HG03045 (cell line): ENCODE results near the gene COQ10B.
A peak's percentile ranks its signal among the peaks of the same experiment; 100 is the strongest.
"Not testable (repeated sequence)": the region's sequence is repeated elsewhere in the genome, so short reads cannot be mapped to it uniquely, and the experiment has no call there.

Experiments used
- ATAC-seq: cut with Tn5 transposase; IDR thresholded peaks from one replicate; pipeline ENCODE4 v1.9.1; 2021; ENCODE audit warnings: mild to moderate bottlenecking, moderate library complexity; ENCODE audit not compliant: unreplicated experiment

The COQ10B gene

DNA sequence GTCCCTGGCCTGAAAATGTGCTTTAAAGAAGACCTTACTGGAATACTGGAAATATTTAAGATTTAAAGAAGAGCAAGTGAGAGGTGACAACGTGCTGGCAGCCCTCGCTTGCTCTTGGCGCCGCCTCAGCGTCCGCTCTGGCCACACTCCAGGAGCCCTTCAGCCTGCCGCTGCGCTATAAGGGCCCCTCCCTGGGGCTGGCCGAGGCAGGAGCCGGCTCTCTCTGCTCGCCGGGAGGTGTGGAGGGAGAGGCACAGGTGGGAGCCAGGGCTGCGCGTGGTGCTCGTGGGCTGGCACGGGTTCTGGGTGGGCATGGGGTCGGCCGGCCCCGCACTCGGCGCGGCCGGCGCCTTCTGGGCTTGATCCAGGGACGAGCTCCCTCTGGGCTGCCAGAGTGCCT is 2.9 kb upstream of the COQ10B start:
- ATAC-seq = no peak

DNA sequence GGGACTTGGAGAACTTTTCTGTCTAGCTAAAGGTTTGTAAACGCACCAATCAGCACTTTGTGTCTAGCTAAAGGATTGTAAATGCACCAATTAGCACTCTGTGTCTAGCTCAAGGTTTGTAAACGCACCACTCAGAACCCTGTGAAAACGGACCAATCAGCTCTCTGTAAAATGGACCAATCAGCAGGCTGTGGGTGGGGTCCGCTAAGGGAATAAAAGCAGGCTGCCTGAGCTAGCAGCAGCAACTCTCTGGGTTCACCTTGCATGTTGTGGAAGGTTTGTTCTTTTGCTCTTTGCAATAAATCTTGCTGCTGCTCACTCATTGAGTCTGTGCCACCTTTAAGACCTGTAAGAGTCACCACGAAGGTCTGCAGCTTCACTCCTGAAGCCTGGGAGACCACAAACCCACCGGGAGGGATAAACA is 2.4 kb upstream of the COQ10B start:
- not testable (repeated sequence) for ATAC-seq

DNA sequence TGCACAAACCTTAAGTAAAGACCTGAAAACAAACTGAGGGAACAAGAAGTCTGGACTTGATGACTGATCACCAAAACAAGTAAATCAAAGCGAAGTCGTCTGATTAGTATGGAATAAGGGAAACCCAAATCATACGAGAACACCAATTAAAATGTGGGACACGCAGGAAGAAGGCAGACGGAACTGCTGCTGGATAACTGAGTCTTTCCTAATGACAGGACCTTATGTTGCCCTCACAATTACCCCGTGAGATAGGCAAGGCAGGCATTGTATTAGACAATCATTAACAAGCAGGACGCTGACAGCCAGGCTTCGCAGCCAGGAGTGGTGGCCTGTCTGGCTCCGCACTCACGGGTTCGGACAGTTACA is 614 bp upstream of the COQ10B start:
- ATAC-seq = no peak

DNA sequence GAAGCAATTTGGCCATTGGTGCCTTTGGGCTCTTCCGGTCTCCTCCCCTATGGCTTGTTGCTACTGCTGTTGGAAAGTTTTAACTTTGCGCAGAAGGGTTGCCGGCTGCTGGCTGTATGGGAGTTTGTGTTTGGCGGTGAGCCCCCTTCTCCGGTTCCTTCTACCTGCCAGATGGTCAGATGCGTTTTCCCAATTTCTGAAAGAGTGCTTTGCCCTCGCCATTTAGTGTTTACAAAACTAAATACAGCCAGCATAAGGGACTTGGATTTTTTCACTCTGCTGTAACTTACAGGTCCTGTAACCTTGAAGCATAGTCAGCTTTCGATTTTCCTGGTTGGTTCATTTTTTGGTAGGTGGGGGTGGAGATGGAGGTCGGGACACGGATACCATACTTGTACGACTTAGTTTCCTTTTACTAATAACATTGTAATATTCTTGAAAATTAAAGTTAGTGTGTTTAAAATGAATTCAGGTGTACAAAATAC is 604 bp downstream of the COQ10B start:
- peak; percentile 27 for ATAC-seq

DNA sequence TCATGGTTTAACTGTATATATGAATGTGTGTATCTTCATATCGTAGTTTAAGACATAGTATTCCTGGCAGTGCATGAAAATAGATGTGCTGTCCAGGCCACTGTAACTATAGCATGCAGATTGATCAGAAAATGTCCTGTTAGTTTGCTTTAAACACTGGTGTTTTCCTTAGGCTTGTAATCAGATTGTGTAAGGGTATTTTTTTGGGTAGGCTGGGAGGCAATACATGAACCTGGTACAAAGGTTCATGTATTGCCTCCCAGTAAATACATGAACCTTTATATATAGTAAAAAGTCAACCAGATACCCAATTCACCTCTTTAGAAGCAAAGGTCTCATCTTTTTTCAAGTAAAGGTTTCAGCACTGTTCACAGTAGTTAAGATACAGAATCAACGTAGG is 1.6 kb downstream of the COQ10B start:
- ATAC-seq = no peak

DNA sequence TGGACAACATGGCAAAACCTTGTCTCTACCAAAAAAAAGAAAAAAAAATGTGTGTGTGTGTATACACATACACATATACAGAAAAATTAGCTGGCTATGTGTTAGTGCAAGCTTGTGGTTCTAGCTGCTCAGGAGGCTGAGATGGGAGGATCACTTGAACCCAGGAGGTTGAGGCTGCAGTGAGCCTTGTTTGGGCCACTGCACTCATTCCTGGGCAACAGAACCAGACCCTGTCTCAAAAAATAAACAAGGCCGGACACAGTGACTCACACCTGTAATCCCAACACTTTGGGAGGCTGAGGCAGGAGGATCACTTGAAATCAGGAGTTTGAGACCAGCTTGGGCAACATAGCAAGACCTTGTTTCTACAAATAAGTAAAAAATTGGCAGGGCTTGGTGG is 2.1 kb downstream of the COQ10B start:
- no peak for ATAC-seq

DNA sequence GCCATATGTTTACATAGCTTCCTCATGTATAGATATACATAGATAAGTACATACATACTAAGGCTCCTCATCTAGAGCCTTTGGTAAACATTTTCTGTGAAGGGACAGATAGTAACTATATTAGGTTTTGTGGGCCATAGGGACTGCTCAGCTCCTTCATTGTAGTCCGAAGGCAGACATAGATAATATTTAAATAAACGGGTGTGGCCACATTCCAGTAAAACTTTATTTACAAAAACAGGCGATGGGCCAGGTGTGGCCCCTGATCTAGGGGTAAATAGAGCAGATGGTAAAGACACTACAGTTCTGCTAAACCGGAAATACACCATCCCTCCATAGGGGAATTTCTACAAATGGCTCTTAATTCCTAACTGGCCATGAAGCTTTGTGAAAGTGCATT is 7.3 kb downstream of the COQ10B start:
- ATAC-seq = no peak

DNA sequence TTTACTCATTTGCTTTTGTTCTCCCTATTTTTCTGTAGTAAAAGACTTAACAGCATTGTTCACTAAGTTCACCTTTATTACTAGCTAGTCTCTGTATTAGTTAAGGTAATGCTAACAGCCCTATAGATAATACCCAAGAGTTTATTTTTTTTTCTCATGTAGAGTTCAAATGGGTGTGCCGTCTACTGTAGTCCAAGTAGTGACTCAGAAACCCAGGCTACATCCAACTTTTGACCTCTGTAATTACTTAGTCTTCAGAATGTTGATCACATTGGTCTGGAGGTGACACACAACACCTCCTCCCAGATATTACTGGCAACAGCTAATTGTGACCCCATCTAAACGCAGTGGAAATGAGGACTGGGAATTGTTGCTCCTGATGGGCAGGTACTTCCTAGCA is 7.7 kb downstream of the COQ10B start:
- no peak for ATAC-seq

DNA sequence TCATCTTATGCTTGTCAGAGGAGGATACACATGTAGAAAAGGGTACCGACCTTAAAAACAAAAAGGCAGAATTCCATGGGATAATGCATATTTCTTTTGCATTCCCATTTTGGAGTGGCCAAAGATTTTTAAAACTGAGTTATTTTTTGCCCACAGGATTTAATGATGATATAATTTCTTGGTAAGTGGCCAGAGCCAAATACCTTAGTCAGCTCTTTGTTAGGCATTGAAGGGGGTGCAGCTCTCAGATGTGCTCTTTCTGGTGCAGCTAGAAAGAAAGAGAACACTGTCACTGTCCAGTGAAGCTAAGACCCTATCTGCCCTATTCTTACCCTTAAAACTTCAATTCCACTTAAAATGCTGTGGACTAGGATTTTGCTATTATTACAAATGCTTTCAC is 10.8 kb downstream of the COQ10B start:
- no peak for ATAC-seq

DNA sequence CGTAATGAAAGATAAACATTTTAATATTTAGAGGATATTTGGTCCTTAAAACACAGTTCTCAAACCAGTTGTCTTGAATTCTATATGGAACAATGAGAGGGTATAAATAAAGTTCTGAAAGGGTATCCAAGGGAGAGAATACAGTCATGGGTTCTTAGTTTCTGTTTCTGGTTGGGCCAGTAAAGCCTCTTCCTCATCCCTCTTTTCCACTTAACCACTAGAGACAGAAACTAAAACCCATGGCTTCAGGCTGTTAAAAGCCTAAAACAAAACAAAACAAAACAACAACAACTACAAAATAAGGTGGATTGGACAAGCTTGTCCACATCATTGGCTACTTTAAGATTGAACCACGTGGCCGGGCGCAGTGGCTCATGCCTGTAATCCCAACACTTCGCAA is 18.8 kb downstream of the COQ10B start:
- ATAC-seq = no peak

DNA sequence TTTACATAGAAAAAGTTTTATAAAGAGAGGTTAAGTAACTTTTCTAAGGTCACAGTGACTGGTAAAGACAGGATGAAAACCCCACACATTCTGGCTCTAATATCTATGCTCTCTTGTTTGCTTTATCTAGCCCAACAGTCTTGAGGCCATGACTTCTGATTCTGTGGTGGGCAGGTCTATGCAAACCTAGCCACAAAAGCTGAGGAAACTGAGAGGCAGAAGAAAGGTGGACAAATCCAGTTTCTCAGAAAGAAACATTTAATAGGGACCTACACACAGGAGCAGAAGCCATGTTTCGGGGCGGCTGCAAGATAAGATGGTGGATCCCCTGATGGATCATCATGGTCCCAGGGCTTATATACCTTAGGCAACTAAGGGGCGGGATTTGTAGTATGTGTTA is 24.4 kb downstream of the COQ10B start:
- no peak for ATAC-seq

DNA sequence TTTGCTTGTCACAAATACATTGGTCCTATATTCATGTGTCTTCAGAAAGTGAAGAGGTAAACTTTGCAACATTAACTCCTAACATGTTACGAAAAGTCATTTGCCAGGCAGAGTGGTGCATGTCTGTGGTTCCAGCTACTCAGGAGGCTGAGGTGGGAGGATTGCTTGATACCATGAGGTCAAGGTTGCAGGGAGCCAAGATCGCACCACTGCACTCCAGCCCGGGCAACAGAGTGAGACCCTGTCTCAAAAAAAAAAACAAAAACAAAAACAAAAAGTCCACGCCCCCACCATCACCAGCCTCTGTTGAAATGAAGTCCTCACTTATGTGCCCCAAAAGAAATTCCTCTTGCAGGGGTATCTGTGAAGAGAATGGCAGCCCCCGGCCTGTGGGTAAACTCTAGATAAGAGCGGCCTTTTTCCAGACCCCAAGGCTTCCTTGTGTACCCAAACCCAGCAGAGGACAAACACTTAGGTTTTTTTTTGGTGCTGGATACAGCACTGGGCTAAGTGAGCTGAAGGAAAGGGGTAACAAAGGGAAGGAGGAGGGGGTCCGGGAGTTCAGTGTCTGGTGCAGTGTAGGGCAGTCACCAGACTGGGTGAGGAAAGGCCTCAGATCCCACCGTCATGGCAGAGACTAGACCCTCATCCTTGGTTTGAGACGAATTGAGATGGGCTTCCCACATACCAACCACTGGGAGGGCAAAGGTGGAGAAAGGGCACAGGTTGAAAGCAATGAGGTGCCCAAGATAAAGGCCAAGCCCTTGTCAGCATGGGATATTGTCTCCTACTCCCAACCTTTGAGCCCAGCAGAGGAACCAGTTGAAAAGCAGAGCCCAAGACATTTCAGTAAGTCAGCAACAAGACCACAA is 27.0 kb downstream of the COQ10B start:
- ATAC-seq = no peak

DNA sequence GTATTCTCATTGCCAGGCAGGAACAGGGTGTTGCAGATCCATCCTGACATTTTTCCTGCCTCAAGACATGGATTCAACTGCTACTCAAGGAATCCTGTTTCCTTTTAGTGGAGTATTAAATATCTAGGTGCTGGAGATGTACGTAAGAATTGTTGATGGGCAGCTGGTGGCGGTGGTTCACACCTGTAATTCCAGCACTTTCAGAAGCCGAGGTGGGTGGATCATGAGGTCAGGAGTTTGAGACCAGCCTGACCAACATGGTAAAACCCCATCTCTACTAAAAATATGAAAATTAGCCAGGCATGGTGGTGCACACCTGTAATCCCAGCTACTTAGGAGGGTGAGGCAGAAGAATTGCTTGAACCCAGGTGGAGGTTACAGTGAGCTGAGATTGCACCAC is 30.9 kb downstream of the COQ10B start:
- ATAC-seq = not testable (repeated sequence)

DNA sequence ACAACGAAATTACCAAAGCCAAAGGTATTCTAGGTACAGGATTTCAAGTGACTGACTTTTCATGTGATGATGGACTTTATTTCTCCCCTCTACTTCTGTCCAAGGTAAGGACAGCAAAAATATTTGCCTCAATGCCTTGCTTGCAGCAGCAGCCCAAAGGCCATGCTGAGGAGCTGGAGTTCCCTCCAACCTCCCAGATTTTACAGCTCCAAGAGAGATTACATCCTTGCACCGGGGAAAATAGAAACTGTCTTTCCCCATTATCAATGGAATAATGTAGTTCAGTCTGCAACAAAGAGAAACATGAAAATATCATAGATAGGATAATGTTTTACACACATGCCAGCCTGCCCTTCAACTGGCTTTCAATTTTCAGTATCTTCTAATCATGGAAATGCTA is 32.8 kb downstream of the COQ10B start:
- no peak for ATAC-seq

DNA sequence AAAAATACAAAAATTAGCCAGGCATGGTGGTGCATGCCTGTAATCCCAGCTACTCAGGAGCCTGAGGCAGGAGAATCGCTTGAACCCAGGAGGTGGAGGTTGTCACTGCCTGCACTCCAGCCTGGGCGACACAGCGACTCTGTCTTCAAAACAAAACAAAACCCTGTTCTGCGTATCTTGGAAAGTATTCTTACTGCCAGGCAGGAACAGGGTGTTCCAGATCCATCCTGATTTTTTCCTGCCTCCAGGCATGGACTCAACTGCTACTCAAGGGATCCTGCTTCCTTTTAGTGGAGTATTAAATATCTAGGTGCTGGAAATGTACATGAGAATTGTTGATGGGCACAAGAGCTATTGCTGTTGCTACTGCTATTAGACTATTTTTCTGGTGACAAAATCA is 34.0 kb downstream of the COQ10B start:
- no peak for ATAC-seq

DNA sequence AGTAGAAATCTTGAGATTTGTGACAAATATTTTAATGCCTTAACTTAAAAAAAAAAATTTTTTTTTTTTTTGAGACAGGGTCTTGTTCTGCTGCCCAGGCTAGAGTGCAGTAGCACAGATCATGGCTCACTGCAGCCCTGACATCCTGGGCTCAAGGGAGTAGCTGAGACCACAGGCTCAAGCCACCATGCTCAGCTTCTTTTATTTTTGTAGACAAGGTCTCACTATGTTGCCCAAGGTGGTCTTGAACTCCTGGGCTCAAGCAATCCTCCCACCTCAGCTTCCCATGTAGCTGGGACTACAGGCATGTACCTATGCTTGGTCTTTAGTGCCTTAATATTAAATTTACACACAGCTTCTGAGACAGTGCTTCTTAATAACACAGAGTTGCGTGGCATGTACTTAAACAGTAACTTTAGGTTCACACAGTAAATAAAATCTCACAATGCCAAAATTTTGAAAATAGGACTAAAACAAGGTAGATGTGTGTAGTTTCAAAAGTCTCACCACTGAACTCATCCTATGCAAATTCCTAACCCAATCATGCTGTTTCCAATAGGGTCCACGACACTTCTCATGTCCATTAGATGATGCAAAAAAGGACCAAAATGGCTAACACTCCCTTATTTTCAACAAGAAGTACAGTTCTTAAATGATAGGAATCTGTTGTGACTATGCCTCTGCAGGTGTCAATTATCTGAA is 42.2 kb downstream of the COQ10B start:
- no peak for ATAC-seq

DNA sequence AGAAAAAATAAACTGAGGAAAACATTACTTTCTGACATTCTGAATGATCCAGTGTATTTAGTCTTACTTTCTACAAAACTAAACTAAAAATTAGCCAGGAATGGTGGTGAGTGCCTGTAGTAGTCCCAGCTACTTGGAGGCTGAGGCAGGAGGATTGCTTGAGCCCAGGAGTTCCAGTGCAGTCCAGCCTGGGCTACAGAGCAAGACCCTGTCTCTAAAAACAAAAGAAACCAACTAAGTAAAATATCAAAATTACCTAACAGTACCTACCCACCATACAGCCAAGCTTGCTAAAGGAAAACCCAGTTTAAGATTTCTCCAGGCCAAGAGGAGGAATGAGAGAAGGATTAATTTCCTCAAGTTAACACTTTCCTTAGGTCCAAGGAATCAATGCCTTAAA is 43.3 kb downstream of the COQ10B start:
- ATAC-seq = no peak

DNA sequence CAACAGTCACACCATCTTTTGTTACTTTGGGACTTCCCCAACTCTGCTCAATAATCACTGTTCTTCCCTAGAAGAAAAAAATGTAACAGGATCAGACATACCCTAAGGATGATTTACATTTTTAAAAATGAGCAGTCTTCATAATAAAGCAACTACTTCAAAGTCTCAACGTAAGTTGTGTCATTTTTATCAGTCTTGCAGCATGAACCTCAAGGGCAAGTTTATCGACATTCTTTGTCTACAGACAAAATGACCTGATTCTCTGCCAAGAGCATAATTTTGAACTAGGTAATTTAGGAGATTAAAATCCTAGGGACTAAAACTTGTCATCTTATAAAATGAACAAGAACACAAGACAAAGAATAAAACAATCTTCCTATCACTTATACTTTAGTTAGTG is 44.0 kb downstream of the COQ10B start:
- no peak for ATAC-seq

DNA sequence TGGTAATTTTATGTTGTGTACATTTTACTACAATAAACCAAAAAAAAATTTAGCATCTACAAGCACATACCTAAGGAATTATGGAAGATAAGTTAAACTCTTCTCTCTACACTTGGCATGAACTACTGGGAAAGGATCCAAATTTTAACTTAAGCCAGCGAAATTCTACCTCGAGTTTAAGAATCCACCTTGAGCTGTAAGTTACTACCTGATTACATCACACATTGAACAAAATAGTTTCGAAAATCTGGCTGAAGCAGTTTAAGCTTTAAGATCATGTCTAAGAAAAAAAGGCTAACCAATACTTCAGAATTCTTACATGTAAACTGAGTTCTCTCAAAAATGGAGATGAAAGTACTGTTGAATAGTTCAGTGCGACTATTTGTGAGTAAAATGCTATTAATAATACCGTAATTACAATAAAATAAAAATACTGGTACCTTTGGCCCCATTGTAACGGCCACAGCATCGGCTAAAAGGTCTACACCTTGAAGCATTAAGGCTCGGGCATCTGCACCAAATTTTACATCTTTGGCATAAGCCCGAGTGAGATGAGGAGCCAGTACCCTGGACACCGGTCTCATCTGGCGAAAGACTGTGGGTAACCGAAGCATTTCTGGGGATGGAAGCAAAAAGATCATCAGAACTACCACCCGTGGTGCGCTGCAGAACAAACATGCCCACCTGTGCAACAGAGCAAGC is 45.0 kb downstream of the COQ10B start:
- ATAC-seq = no peak

DNA sequence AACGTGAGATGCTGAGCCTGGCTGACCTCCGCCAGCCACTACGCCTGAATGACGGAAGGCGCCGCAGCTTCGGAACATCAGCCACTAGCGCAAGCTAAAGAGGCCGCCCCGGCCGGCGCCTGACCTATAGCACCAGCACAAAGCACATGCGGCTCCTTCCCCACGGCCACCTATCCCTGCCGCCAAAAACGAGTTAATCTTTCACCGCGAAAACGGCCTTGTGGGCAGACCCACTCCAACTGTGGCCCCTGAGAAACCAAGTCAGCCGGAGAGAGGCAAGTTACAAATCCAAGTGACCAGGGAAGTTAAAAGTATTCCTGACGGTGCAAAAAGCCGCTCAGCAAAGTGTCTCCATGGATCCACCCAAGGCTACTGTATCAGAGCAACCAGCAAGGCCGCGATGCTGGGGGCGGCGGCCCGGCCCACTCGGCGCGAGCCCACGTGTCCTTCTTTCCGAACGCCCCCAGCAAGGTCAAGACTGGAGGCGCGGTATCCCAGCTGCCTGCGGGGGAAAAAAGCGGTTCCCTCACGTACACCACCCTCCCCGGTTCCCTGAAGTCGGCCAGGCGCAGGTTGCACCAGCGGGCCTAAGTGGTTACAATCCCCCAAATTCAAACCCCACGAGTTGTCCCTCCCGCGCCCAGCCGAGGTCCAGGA is 45.7 kb downstream of the COQ10B start:
- peak; percentile 19 for ATAC-seq
